HCT116 (cell line): Measurements from ENCODE around the gene ENTHD1. TPM values are rescaled to one million over a fixed set of nuclear protein-coding genes. Genes with fewer than 3 reads are reported as not detected.

Experiments used
- ATAC-seq: fragments of 200-7000 bp; cut with Tn5 transposase; 2 replicates; pipeline ENCODE4 v1.9.1; 2020; ENCODE audit warnings: mild to moderate bottlenecking, moderate library complexity
- BruUV-seq: library from RNA; stranded (reverse); fragments of 400-500 nt; replicated peaks from 2 replicates; lab custom pipeline; 2021; lab: Mats Ljungman, UMichigan
- CTCF ChIA-PET: fragments of 300-600 bp; sonication (Branson Sonifier 250); formaldehyde crosslinking; loops from one replicate; lab custom pipeline; 2021; ENCODE audit warnings: antibody characterized with exemption; lab: Charles Lee
- POLR2A ChIA-PET: fragments of 300-600, 350-600 bp; sonication (Branson Sonifier 250); formaldehyde crosslinking; loops from one replicate; lab custom pipeline; 2021; ENCODE audit warnings: antibody characterized with exemption; lab: Charles Lee
- RAD21 ChIA-PET, 2 experiments: fragments of 300-600 bp; sonication (Branson Sonifier 250); formaldehyde crosslinking; loops; one replicate each; lab custom pipeline; 2023; ENCODE audit warnings: low total read pairs in 2 of 2; ENCODE audit not compliant: uncharacterized antibody in 2 of 2, unreplicated experiment in 2 of 2, low non-redundant PET in 1 of 2; lab: Charles Lee
- DNase-seq: peaks from one replicate; pipeline ENCODE4 v3.0.0-alpha.2; 2010; ENCODE audit warnings: low read depth, low spot score
- H2AFZ ChIP-seq: fragments of 200-600 bp; shearing (Covaris generic), sonication (generic); 2 replicates; pipeline ENCODE4 v1.6.1; 2017; ENCODE audit warnings: low read depth, mixed run types, mixed read lengths, antibody characterized with exemption, low read length; ENCODE audit not compliant: poor library complexity, severe bottlenecking
- H3K27ac ChIP-seq: 2 replicates; pipeline ENCODE4 v1.5.1; 2012; ENCODE audit warnings: low read depth, low read length
- H3K27me3 ChIP-seq: fragments of 200-600 bp; sonication (generic); 2 replicates; pipeline ENCODE4 v1.6.1; 2016; ENCODE audit warnings: mixed run types, low read length, mixed read lengths; ENCODE audit not compliant: insufficient read depth
- H3K36me3 ChIP-seq, 2 experiments: fragments of 200-500 bp in 1 of 2; fragments of 200-600 bp in 1 of 2; sonication (Bioruptor generic) in 1 of 2; sonication (generic) in 1 of 2; 2 replicates each; pipeline versions ENCODE4 v1.5.1 to v1.6.1; 2014 to 2016; ENCODE audit warnings: low read length in 2 of 2, inconsistent platforms in 1 of 2, mixed read lengths in 1 of 2, mixed run types in 1 of 2; ENCODE audit not compliant: insufficient read depth in 2 of 2, control insufficient read depth in 1 of 2
- H3K4me1 ChIP-seq, 2 experiments: fragments of 200-600 bp in 1 of 2; sonication (generic) in 1 of 2; 2 replicates each; pipeline versions ENCODE4 v1.5.1 to v1.6.1; 2012 to 2017; ENCODE audit warnings: low read length in 2 of 2, inconsistent platforms in 1 of 2, mild to moderate bottlenecking in 1 of 2, mixed read lengths in 1 of 2, mixed run types in 1 of 2, moderate library complexity in 1 of 2; ENCODE audit not compliant: insufficient read depth in 2 of 2, control insufficient read depth in 1 of 2
- H3K4me2 ChIP-seq: fragments of 200-600 bp; sonication (generic); 2 replicates; pipeline ENCODE4 v1.6.1; 2017; ENCODE audit warnings: mixed run types, low read length, mixed read lengths
- H3K4me3 ChIP-seq, 2 experiments: fragments of 200-600 bp in 1 of 2; sonication (generic) in 1 of 2; replicated peaks in 1 of 2; 2 replicates each; pipeline ENCODE4 v1.5.1; 2011 to 2016; ENCODE audit warnings: low read length in 2 of 2, control low read depth in 1 of 2, low read depth in 1 of 2, mild to moderate bottlenecking in 1 of 2, mixed read lengths in 1 of 2, mixed run types in 1 of 2
- H3K79me2 ChIP-seq: fragments of 200-600 bp; sonication (generic); 2 replicates; pipeline ENCODE4 v1.6.1; 2017; ENCODE audit warnings: mild to moderate bottlenecking, mixed run types, low read length, moderate library complexity, mixed read lengths; ENCODE audit not compliant: insufficient read depth
- H3K9ac ChIP-seq: fragments of 200-600 bp; sonication (generic); 2 replicates; pipeline ENCODE4 v1.6.1; 2016; ENCODE audit warnings: low read length, mixed read lengths
- H3K9me2 ChIP-seq: fragments of 200-600 bp; sonication (generic), shearing (Covaris generic); 2 replicates; pipeline ENCODE4 v1.6.1; 2017; ENCODE audit warnings: mixed run types, mild to moderate bottlenecking, moderate library complexity; ENCODE audit not compliant: insufficient read depth
- H3K9me3 ChIP-seq, 2 experiments: fragments of 200-500 bp in 1 of 2; fragments of 200-600 bp in 1 of 2; sonication (Bioruptor generic) in 1 of 2; sonication (generic) in 1 of 2; 2 replicates each; pipeline ENCODE4 v1.6.1; 2014 to 2017; ENCODE audit warnings: low read length in 2 of 2, mixed read lengths in 2 of 2, inconsistent platforms in 1 of 2, low read depth in 1 of 2, mild to moderate bottlenecking in 1 of 2, mixed run types in 1 of 2, moderate library complexity in 1 of 2; ENCODE audit not compliant: control insufficient read depth in 1 of 2, insufficient read depth in 1 of 2
- H4K20me1 ChIP-seq: fragments of 200-600 bp; sonication (generic), shearing (Covaris generic); 2 replicates; pipeline ENCODE4 v1.6.1; 2017; ENCODE audit warnings: mixed run types, mild to moderate bottlenecking, moderate library complexity; ENCODE audit not compliant: insufficient read depth
- CBX3 ChIP-seq: IDR thresholded peaks from 2 replicates; pipeline ENCODE4 v1.6.1; 2012; ENCODE audit warnings: low read depth
- ELF1 ChIP-seq: IDR thresholded peaks from 2 replicates; pipeline ENCODE4 v1.6.1; 2012; ENCODE audit warnings: low read depth, borderline replicate concordance
- EZH2 ChIP-seq: fragments of 200-600 bp; sonication (generic); IDR thresholded peaks from 2 replicates; pipeline ENCODE4 v1.6.1; 2017; ENCODE audit warnings: antibody characterized with exemption, mixed run types
- EZH2phosphoT487 ChIP-seq: fragments of 200-600 bp; IDR thresholded peaks from 2 replicates; pipeline ENCODE4 v1.6.1; 2018; ENCODE audit warnings: antibody characterized with exemption, borderline replicate concordance
- FOSL1 ChIP-seq: IDR thresholded peaks from 2 replicates; pipeline ENCODE4 v1.6.1; 2012; ENCODE audit warnings: low read depth
- JUND ChIP-seq: IDR thresholded peaks from 2 replicates; pipeline ENCODE4 v1.6.1; 2012
- POLR2AphosphoS5 ChIP-seq: IDR thresholded peaks from 2 replicates; pipeline ENCODE4 v1.6.1; 2011; ENCODE audit warnings: mild to moderate bottlenecking, low read depth, low read length, moderate library complexity
- SIN3A ChIP-seq: IDR thresholded peaks from 2 replicates; pipeline ENCODE4 v1.6.1; 2012; ENCODE audit warnings: low read depth
- SP1 ChIP-seq: IDR thresholded peaks from 2 replicates; pipeline ENCODE4 v1.6.1; 2012; ENCODE audit warnings: low read depth
- SRF ChIP-seq: IDR thresholded peaks from 2 replicates; pipeline ENCODE4 v1.6.1; 2012; ENCODE audit warnings: low read depth
- TCF7L2 ChIP-seq: IDR thresholded peaks from 2 replicates; pipeline ENCODE4 v1.7.0; 2011; ENCODE audit warnings: borderline replicate concordance, inconsistent platforms; ENCODE audit not compliant: insufficient read depth, insufficient read length; ENCODE audit errors: extremely low read depth
- YY1 ChIP-seq: IDR thresholded peaks from 2 replicates; pipeline ENCODE4 v1.6.1; 2011; ENCODE audit warnings: low read length, low read depth, moderate library complexity, mild to moderate bottlenecking; ENCODE audit not compliant: insufficient replicate concordance; ENCODE audit errors: extremely low read depth
- ZFX ChIP-seq: fragments of 450-650 bp; IDR thresholded peaks from 2 replicates; pipeline ENCODE4 v1.6.1; 2017
- ZNF274 ChIP-seq: fragments of 200-500 bp; sonication (Bioruptor generic); IDR thresholded peaks from 2 replicates; pipeline ENCODE4 v1.6.1; 2014; ENCODE audit warnings: mild to moderate bottlenecking, low read depth, low read length, inconsistent platforms
- intact Hi-C: fragments of 100-400 bp; cut with micrococcal nuclease; formaldehyde crosslinking; loops from 2 replicates; pipeline ENCODE4 v1.10.0; 2022
- total RNA-seq: library from RNA; stranded (reverse); gene quantifications from one replicate; pipeline ENCODE4 v1.2.1, GENCODE V29; 2021; ENCODE audit not compliant: unreplicated experiment
- TF ChIP-seq, protein P1 (sequence below), 3 experiments: fragments of 200-600 bp in 1 of 3; sonication (generic) in 1 of 3; IDR thresholded peaks in 2 of 3; conservative IDR thresholded peaks in 1 of 3; 2 replicates each; pipeline ENCODE4 v1.5.1; 2012 to 2017; ENCODE audit warnings: low read depth in 2 of 3, low read length in 2 of 3, antibody characterized with exemption in 1 of 3, borderline replicate concordance in 1 of 3, control low read depth in 1 of 3, mild to moderate bottlenecking in 1 of 3, mixed read lengths in 1 of 3, mixed run types in 1 of 3, moderate library complexity in 1 of 3; ENCODE audit not compliant: insufficient read depth in 1 of 3
- TF ChIP-seq, protein P2 (sequence below): IDR thresholded peaks from 2 replicates; pipeline ENCODE4 v1.6.1; 2011; ENCODE audit warnings: mild to moderate bottlenecking, low read length, moderate library complexity; ENCODE audit not compliant: insufficient replicate concordance; ENCODE audit errors: extremely low read depth

The ENTHD1 gene
- total RNA-seq, 1 experiment from 2014 or later: not detected

DNA sequence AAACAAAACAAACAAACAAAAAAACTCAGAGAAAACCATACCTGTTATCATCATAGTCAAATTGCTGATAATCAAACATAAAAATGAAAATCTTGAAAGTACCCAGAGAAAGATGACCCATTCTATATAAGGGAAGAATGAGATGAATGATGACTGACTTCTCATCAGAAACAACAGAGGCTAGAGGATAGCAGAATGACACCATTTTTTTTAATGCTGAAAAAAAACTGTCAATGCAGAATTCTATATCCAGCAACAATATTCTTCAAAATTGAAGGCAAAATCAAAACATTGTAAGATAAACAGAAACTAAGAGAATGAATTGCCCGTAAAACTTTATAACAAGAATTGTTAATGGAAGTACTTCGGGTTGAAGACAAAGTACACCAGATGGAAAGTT lies 122.1 kb downstream of the ENTHD1 start:
- H3K27me3 ChIP-seq: peaks cover 86% of the 10 kb centered on the region
- no peaks in the 10 kb centered on the region for H3K36me3 ChIP-seq
- no TSS peak for BruUV-seq
- no peak overlapping the region for H3K27ac ChIP-seq
- no peaks in the 10 kb centered on the region for H3K9me2 ChIP-seq
- H3K4me1 ChIP-seq: no peaks in the 10 kb centered on the region
- no peak overlapping the region for H2AFZ ChIP-seq
- H3K9ac ChIP-seq: no peak overlapping the region
- H3K4me3 ChIP-seq: no peak overlapping the region
- ChIA-PET RAD21 (no interaction called here), POLR2A (no interaction called here), CTCF (no interaction called here)
- H3K4me2 ChIP-seq: no peak overlapping the region
- intact Hi-C loops: no loop called here
- no peaks in the 10 kb centered on the region for H3K9me3 ChIP-seq
- ATAC-seq: no peak
- no peaks in the 10 kb centered on the region for H3K79me2 ChIP-seq
- no peak for DNase-seq
- TF ChIP-seq EZH2phosphoT487 (no peak), SIN3A (no peak), ZFX (no peak), ELF1 (no peak), TCF7L2 (no peak), SP1 (no peak), SRF (no peak), ZNF274 (no peak), JUND (no peak), YY1 (no peak), FOSL1 (no peak), POLR2AphosphoS5 (no peak), EZH2 (no peak), CBX3 (no peak)
- TF ChIP-seq, protein P1, sequence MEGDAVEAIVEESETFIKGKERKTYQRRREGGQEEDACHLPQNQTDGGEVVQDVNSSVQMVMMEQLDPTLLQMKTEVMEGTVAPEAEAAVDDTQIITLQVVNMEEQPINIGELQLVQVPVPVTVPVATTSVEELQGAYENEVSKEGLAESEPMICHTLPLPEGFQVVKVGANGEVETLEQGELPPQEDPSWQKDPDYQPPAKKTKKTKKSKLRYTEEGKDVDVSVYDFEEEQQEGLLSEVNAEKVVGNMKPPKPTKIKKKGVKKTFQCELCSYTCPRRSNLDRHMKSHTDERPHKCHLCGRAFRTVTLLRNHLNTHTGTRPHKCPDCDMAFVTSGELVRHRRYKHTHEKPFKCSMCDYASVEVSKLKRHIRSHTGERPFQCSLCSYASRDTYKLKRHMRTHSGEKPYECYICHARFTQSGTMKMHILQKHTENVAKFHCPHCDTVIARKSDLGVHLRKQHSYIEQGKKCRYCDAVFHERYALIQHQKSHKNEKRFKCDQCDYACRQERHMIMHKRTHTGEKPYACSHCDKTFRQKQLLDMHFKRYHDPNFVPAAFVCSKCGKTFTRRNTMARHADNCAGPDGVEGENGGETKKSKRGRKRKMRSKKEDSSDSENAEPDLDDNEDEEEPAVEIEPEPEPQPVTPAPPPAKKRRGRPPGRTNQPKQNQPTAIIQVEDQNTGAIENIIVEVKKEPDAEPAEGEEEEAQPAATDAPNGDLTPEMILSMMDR (IDR thresholded peaks at IDR 0.05 in 2 of 3, conservative IDR thresholded peaks at IDR 0.05 in 1 of 3; ENCODE audit: borderline replicate concordance in 1 of 3, insufficient read depth in 1 of 3, low read depth in 2 of 3, low read length in 2 of 3): no peak
- TF ChIP-seq, protein P2, sequence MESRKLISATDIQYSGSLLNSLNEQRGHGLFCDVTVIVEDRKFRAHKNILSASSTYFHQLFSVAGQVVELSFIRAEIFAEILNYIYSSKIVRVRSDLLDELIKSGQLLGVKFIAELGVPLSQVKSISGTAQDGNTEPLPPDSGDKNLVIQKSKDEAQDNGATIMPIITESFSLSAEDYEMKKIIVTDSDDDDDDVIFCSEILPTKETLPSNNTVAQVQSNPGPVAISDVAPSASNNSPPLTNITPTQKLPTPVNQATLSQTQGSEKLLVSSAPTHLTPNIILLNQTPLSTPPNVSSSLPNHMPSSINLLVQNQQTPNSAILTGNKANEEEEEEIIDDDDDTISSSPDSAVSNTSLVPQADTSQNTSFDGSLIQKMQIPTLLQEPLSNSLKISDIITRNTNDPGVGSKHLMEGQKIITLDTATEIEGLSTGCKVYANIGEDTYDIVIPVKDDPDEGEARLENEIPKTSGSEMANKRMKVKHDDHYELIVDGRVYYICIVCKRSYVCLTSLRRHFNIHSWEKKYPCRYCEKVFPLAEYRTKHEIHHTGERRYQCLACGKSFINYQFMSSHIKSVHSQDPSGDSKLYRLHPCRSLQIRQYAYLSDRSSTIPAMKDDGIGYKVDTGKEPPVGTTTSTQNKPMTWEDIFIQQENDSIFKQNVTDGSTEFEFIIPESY: no peak
- no peaks in the 10 kb centered on the region for H4K20me1 ChIP-seq
